Type B pancreatic cell (in vitro differentiated cells): ENCODE results near the gene FADS1. TPM values are rescaled to one million over a fixed set of nuclear protein-coding genes. Genes with fewer than 3 reads are reported as not detected.

ENCODE experiments used
- DNase-seq: peaks from one replicate; pipeline ENCODE4 v3.0.0; 2021; ENCODE audit warnings: mixed read lengths; ENCODE audit not compliant: unreplicated experiment; ENCODE audit errors: extremely low spot score
- H3K27ac Mint-ChIP-seq: 2 replicates; pipeline ENCODE4 v1.8.0; 2021; ENCODE audit warnings: mild to moderate bottlenecking, mixed read lengths
- H3K27me3 Mint-ChIP-seq: 2 replicates; pipeline ENCODE4 v1.8.0; 2021; ENCODE audit warnings: mixed read lengths
- H3K36me3 Mint-ChIP-seq: 2 replicates; pipeline ENCODE4 v1.8.0; 2021; ENCODE audit warnings: mixed read lengths
- H3K4me1 Mint-ChIP-seq: one replicate; pipeline ENCODE4 v1.8.0; 2021; ENCODE audit warnings: mixed read lengths; ENCODE audit not compliant: unreplicated experiment
- H3K4me3 Mint-ChIP-seq: 2 replicates; pipeline ENCODE4 v1.8.0; 2021; ENCODE audit warnings: mild to moderate bottlenecking, mixed read lengths
- H3K9me3 Mint-ChIP-seq: 2 replicates; pipeline ENCODE4 v1.8.0; 2021; ENCODE audit warnings: mixed read lengths
- total RNA-seq: library from RNA; stranded (reverse); gene quantifications from 2 replicates; pipeline ENCODE4 v1.2.1, GENCODE V29; 2021; ENCODE audit warnings: low replicate concordance
- TF ChIP-seq, protein P1 (sequence below): fragments of 200-600 bp; sonication (generic); conservative IDR thresholded peaks from 2 replicates; pipeline ENCODE4 v1.5.0; 2021; ENCODE audit warnings: antibody characterized with exemption, mild to moderate bottlenecking

Gene FADS1
- total RNA-seq, 1 donor from 2014 or later, result 90.0 TPM

DNA sequence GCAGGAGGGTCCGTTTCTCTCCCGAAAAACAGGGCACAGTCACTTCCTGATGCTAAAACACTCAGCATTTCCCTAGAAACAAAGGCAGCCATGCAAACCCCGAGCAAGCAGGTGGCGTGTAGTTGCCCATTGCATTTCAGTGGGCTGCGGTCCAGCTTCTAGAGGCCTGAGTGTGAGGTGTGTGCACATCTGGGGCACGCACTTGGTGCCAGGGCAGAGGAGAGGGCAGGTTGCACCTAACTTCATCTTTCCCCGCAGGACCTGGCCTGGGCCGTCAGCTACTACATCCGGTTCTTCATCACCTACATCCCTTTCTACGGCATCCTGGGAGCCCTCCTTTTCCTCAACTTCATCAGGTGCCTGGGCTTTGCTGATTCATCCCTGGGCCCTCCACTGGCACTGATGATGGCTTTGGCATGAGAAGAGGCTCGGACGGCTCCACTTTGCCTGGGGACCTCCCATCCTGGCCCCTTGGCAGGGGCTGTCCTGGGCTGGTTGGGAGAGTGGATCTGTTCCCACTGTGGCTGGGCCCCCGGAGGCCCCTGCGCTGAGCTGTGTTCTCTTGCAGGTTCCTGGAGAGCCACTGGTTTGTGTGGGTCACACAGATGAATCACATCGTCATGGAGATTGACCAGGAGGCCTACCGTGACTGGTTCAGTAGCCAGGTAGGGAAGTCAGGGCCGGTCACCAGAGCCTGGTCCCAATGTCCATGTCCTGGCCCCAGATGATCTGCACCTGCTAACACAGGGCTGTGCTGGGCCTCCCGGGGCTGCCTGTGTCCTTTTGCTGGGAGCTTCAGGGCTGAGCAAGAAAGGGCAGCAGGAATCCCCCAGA lies 46.1 kb upstream of the FADS1 start:
- TF ChIP-seq, protein P1, sequence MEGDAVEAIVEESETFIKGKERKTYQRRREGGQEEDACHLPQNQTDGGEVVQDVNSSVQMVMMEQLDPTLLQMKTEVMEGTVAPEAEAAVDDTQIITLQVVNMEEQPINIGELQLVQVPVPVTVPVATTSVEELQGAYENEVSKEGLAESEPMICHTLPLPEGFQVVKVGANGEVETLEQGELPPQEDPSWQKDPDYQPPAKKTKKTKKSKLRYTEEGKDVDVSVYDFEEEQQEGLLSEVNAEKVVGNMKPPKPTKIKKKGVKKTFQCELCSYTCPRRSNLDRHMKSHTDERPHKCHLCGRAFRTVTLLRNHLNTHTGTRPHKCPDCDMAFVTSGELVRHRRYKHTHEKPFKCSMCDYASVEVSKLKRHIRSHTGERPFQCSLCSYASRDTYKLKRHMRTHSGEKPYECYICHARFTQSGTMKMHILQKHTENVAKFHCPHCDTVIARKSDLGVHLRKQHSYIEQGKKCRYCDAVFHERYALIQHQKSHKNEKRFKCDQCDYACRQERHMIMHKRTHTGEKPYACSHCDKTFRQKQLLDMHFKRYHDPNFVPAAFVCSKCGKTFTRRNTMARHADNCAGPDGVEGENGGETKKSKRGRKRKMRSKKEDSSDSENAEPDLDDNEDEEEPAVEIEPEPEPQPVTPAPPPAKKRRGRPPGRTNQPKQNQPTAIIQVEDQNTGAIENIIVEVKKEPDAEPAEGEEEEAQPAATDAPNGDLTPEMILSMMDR, result no peak
- no peaks in the 10 kb centered on the region for H3K4me1 Mint-ChIP-seq
- no peaks in the 10 kb centered on the region for H3K27me3 Mint-ChIP-seq
- no peaks in the 10 kb centered on the region for H3K9me3 Mint-ChIP-seq
- H3K36me3 Mint-ChIP-seq, result peaks cover 17% of the 10 kb centered on the region
- H3K27ac Mint-ChIP-seq, result no peak overlapping the region
- no peak for DNase-seq
- H3K4me3 Mint-ChIP-seq, result no peak overlapping the region

DNA sequence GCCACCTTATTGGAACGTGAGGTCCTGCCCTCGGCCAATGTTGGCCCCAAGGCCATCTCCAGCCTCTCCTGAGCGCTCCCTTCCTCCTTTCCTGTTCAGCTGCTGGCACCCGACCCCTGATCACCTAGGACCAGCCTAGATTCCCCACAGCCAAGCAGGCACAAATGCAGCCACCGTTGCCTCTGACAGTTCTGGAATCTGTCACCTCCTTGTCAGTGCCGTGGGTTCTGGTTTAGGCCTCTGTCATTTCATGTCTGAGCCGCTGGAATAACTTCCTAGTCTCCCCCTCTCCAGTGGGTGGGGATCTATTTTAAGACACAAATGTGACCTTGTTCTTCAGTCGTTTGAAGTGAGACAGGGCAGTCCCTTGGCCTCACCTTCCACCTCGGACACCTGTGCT lies 44.8 kb upstream of the FADS1 start:
- TF ChIP-seq, protein P1, result no peak
- DNase-seq, result no peak
- H3K27me3 Mint-ChIP-seq, result no peaks in the 10 kb centered on the region
- no peak overlapping the region for H3K4me3 Mint-ChIP-seq
- no peaks in the 10 kb centered on the region for H3K9me3 Mint-ChIP-seq
- no peak overlapping the region for H3K27ac Mint-ChIP-seq
- peaks cover 17% of the 10 kb centered on the region for H3K36me3 Mint-ChIP-seq
- no peaks in the 10 kb centered on the region for H3K4me1 Mint-ChIP-seq

DNA sequence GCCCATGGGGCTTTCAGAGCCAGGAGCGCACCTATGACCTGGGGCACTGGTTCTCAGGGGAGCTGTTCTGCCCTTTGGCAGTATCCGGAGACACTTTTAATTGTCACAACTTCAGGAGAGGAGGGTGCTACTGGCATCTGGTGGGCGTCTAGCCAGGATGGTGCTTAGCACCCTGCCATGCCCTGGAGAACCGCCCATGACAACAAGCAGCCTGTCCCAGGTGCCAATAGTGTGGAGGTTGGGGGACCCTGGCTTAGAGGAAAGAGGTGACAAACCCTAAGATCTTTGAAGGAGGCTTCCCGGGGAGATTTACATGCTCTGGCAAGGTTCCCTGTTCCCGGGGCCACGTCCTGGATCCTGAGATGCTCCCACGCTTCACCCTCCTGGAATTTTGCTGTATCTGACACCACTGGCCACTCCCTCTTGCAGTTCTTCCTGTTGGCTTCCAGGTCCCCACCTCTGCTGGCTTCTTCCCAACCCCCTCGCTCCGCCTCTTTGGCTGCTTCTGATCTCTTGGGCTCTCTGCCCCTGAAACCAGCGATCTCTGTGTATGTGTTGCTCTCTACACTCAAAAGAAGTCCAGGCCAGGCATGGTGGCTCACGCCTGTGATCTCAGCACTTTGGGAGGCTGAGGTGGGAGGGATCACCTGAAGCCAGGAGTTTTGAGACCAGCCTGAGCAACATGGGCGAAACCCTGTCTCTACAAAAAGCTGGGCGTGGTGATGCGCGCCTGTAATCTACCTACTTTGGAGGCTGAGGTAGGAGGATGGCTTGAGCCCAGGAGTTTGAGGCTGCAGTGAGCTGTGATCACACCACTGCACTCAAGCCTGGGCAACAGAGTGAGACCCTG lies 43.5 kb upstream of the FADS1 start:
- H3K27me3 Mint-ChIP-seq, result no peaks in the 10 kb centered on the region
- TF ChIP-seq, protein P1, result no peak
- no peak for DNase-seq
- H3K27ac Mint-ChIP-seq, result no peak overlapping the region
- peaks cover 17% of the 10 kb centered on the region for H3K36me3 Mint-ChIP-seq
- no peaks in the 10 kb centered on the region for H3K4me1 Mint-ChIP-seq
- H3K9me3 Mint-ChIP-seq, result no peaks in the 10 kb centered on the region
- H3K4me3 Mint-ChIP-seq, result no peak overlapping the region

DNA sequence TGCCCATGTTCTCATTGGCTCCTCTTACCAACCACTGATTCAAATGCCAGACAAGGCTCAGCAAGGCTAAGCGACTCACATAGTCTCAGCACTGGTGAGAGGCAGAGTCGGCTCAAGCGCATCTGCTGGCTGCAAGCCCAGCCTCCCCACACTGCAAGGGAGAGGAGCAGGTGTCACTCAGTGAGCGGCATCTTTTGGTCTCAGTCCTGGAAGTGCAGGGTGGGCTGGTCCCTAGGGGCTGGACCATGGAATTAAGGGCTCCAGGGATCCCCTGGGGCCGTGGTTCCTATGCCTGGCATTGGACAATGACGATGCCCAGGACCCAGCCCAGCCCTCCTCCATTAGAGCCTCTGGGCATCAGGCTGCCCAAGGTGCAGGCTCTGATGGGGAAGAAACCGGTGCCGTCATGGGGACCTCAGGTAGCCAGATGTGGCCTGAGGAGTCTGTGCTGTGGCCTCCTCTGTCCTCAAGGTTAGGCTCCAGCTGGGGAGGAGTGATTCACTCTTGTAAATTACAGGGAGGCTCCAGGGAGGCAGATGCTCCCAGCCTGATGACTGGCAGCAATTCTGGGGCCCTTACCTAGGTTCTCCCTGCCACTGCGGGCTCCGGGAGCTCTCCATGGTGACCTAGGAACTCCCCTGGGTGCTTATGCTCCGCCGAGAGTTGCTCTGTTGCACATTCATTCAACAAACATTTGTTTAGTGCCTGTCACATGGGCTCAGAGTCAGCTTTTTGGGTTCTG lies 39.3 kb upstream of the FADS1 start:
- no peaks in the 10 kb centered on the region for H3K27me3 Mint-ChIP-seq
- peaks cover 9% of the 10 kb centered on the region for H3K36me3 Mint-ChIP-seq
- TF ChIP-seq, protein P1, result no peak
- no peaks in the 10 kb centered on the region for H3K9me3 Mint-ChIP-seq
- no peak overlapping the region for H3K27ac Mint-ChIP-seq
- no peak for DNase-seq
- H3K4me1 Mint-ChIP-seq, result no peaks in the 10 kb centered on the region
- no peak overlapping the region for H3K4me3 Mint-ChIP-seq

DNA sequence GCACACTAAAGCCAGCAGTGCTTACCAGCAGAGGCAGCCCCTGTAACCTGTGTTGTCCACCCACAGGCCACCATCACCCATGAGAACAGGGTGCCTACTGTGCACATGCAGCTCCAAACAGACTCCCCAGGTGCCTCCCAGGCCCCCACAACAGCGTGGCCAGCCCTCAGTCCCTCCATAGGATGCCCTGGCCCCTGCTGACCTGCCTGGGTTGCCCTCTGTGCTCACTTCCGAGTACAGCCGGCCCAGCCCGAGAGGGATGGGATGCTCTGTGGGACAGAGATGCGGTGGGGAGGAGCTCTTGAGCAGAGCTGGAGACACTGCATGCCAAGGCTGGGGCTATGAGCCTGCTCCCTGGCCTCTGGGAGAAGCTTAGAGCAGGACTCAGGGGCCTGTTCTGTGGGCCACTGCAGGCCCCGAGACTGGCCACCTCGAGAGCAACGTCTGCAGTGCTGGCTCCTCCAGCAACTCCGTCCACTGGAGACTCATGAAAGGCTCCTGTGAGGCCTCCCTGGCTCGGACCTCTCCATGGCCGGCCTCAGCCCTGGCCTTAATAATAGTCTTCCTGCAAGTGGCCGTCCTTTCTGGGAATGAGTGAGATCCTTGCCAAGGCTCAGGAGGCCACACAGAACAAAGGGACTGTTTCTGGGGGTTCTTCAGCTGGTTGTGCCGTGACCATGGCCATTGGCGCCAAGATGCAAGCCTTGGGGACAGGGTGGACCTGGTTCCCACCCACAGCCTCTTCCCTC lies 38.3 kb upstream of the FADS1 start:
- no peaks in the 10 kb centered on the region for H3K4me1 Mint-ChIP-seq
- no peak overlapping the region for H3K27ac Mint-ChIP-seq
- peaks cover 8% of the 10 kb centered on the region for H3K36me3 Mint-ChIP-seq
- H3K27me3 Mint-ChIP-seq, result no peaks in the 10 kb centered on the region
- no peak overlapping the region for H3K4me3 Mint-ChIP-seq
- H3K9me3 Mint-ChIP-seq, result no peaks in the 10 kb centered on the region
- DNase-seq, result no peak
- TF ChIP-seq, protein P1, result no peak
